HuH-7.5 (cell line): ENCODE measurements around the gene FAM228B.
"Not testable (repeated sequence)": the region's sequence is repeated elsewhere in the genome, so short reads cannot be mapped to it uniquely, and the experiment has no call there.

Experiments
- DNase-seq: peaks from one replicate; pipeline ENCODE4 v3.0.0; 2011; ENCODE audit warnings: low spot score

FAM228B gene

GRCh38 chr2:24102677-24103076 lies 20.6 kb upstream of the FAM228B start:
- no peak for DNase-seq

DNA sequence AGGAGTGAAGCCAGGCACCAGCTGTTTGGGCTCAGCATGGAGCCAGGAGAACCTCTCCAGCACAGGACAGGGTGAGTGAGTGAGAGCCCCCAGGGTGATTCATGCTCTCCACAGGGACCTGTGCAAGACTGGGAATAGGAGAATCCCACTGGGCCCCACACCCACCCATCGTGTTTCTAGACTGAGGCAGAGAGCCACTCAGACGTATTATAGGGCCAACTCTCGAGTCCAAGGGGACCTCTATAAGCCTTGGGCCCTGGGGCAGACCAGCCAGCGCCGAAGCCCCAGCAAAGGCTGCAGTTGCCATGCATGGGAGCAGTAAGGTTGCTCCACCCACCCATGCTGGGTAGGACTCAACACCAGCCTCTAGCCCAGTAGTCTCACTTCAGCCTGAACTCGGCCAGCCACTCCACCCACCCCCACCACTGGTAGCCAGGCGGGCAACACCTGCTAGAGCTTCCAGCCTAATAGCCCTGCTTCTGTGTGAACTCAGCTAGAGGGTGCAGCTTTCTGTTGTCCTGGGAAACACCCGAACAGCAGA lies 19.1 kb upstream of the FAM228B start:
- DNase-seq = no peak

GRCh38 chr2:24104906-24105305 lies 18.4 kb upstream of the FAM228B start:
- DNase-seq = no peak

- no peak for DNase-seq
Observed at GRCh38 chr2:24105816-24106215, 17.5 kb upstream of the FAM228B start.

DNA sequence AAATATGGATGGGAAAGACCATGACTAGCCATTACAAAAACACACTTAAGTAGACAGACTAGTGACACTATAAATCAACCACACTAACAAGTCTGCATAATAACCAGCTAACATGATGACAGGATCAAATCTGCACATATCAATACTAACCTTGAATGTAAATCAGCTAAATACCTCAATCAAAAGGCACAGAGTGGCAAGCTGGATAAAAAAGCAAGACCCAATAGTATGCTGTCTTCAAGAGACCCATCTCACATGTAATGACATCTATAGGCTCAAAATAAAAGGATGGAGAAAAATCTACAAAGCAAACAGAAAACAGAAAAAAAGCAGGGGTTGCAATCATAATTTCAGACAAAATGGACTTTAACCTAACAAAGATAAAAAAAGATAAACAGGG lies 16.5 kb upstream of the FAM228B start:
- DNase-seq = no peak

DNA sequence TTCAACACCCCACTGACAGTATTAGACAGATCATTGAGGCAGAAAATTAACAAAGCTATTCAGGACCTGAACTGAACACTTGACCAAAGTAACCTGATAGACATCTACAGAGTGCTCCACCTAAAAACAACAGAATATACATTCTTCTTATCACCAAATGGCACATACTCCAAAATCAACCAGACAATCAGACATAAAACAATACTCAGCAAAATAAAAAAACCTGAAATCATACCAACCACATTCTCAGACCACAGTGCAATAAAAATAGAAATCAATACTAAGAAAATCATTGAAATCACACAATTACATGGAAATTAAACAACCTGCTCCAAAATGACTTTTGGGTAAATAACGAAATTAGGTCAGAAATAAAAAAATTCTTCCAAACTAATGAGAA lies 15.9 kb upstream of the FAM228B start:
- no peak for DNase-seq

GRCh38 chr2:24109431-24109830 lies 13.8 kb upstream of the FAM228B start:
- not testable (repeated sequence) for DNase-seq

GRCh38 chr2:24110660-24111303 lies 12.5 kb upstream of the FAM228B start:
- DNase-seq = no peak

- DNase-seq = no peak
Observed at GRCh38 chr2:24111407-24111901, 11.8 kb upstream of the FAM228B start.

- no peak for DNase-seq
Observed at GRCh38 chr2:24115057-24115456, 8.2 kb upstream of the FAM228B start.

DNA sequence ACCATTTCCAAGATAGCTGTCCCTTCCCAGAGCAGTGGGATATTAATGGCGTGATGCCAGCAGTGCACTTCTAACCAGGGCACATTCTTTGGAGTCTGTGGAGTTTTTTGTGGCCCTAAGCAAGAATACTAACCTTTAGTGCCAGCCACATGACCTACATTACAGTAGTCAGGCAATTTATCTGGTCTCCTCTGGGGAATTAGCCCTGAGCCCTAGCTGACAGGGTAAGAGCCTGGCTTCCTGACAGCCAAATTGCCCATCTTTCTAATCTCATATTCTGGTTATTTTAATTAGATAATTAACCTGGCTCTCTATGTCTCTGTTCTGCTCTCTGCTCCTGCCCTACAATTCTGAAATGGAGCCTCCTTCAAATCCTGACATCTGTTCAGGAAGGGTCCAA lies 5.4 kb upstream of the FAM228B start:
- no peak for DNase-seq

DNA sequence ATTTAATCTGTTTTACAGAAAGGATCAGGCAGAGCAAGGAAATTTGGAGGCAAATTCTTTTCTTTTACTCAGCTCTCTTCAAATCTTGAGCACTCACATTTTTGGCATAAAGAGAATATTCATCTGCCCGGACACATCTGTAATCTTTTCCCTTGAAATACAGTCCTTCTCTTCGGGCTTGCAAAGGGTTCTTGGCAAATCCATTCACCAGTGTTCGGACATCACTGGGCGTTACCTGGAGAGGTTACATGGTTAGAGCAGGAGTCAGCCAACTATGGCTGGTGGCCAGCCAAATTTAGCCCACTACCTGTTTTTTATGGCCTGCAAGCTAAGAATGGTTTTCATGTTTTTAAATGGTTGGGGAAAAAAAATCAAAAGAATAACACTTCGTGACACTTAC lies 2.2 kb upstream of the FAM228B start:
- no peak for DNase-seq

DNA sequence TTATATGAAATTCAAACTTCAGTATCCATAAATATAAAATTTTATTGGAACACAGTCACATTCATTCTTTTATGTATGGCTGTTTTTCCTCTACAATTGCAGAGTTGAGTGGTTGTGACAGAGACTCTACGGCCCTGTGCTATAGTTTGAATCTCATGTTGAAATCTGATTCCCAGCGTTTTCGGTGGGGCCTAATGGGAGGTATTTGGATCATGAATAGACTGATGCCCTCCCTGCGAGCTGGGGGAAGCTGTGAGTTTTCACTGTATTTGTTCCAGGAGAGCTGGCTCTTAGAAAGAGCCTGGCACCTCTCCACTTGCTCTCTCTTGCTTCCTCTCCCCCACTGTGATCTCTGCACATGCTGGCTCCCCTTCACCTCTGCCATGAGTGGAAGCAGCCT lies 1.8 kb upstream of the FAM228B start:
- no peak for DNase-seq

GRCh38 chr2:24122366-24123194 lies 689 bp upstream of the FAM228B start:
- DNase-seq = no peak

- peak; percentile 34 for DNase-seq
Observed at GRCh38 chr2:24123922-24124580, 782 bp downstream of the FAM228B start.

DNA sequence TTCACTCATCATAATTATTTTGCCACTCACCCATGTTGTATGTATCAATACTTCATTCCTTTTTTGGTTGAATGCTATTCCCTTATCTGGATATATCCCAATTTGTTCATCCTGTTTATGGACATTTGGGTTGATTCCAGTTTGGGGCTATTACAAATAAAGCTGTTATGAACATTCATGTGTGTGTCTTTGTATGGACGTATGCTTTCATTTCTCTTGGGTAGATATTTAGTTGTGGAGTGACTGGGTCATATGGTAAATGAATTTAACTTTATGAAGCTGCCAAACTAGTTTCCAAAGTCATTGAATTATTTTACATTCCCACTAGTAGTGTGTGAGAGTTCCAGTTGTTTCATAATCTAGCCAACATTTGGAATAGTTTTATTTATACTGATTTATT lies 2.7 kb downstream of the FAM228B start:
- no peak for DNase-seq

- no peak for DNase-seq
Observed at GRCh38 chr2:24132543-24132942, 9.3 kb downstream of the FAM228B start.

- DNase-seq = not testable (repeated sequence)
Observed at GRCh38 chr2:24140305-24140704, 17.0 kb downstream of the FAM228B start.

- DNase-seq = no peak
Observed at GRCh38 chr2:24147364-24147763, 24.1 kb downstream of the FAM228B start.

DNA sequence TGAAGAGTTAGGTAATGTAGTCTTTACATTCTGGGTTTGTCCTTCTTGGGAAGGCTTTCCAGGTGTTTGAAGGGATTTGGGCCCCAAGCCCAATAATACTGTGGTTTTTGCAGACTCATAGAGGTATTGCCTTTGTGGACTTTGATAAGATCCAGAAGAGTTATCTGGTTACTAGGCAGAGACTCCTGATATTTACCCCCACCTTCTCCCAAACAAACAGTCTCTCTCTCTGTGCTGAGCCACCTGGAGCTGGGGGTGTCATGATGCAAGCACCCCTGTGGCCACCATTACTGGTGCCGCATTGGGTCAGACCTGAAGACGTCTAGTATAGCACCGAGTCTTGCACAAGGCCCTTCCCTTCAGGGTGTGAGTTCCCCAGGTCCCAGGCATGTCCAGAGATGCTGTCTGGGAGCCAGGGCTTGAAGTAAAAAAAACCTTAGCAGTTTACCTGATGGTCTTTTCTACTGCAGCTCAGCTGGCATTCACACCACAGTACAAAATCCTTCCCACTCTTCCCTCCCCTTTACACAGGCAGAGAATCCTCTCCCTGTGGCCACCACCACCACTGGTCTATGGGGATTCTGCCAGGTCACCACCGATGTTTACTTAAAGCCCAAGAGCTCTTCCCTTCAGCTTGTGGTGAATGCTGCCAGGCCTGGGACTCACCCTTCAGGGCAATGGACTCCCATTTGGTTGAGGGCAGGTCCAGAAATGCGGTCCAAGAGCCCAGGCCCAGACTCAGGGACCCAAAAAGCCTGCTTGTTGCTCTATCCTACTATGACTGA lies 29.3 kb downstream of the FAM228B start:
- no peak for DNase-seq

- no peak for DNase-seq
Observed at GRCh38 chr2:24153478-24153877, 30.2 kb downstream of the FAM228B start.

GRCh38 chr2:24158131-24158530 lies 34.9 kb downstream of the FAM228B start:
- DNase-seq = no peak
